K562 (cell line): ENCODE results near the gene LAPTM5. TPM values are rescaled to one million over a fixed set of nuclear protein-coding genes. Genes with fewer than 3 reads are reported as not detected.
A peak's percentile ranks its signal among the peaks of the same experiment; 100 is the strongest.

Source experiments
- ATAC-seq: fragments of 200-7000 bp; cut with Tn5 transposase; 3 replicates; pipeline ENCODE4 v1.9.1; 2020; ENCODE audit warnings: moderate library complexity
- BruUV-seq: library from RNA; stranded (reverse); fragments of 400-500 nt; replicated peaks from 2 replicates; lab custom pipeline; 2021; lab: Mats Ljungman, UMichigan
- CTCF ChIA-PET: fragments of 300-600 bp; formaldehyde crosslinking; extraction: SDS; loops from one replicate; lab custom pipeline; 2021; ENCODE audit warnings: low intra/inter-chr PET ratio; lab: Yijun Ruan, JAX
- POLR2A ChIA-PET: fragments of 300-600, 350-650 bp; sonication (Branson Sonifier 250); formaldehyde crosslinking; extraction: SDS; loops from one replicate; lab custom pipeline; 2021; ENCODE audit warnings: antibody characterized with exemption, inconsistent platforms; lab: Yijun Ruan, JAX
- DNase-seq, 4 experiments: peaks; one replicate each; pipeline versions ENCODE4 v3.0.0 to v3.0.0-alpha.2; 2011 to 2018; ENCODE audit warnings: low spot score in 3 of 4, mixed read lengths in 3 of 4; ENCODE audit errors: extremely low read depth in 1 of 4
- FAIRE-seq: peaks from 2 replicates; lab custom pipeline; 2011; peaks lifted over from hg19 to GRCh38; lab: Jason Lieb, UNC
- H2AFZ ChIP-seq: 2 replicates; pipeline ENCODE4 v1.6.0; 2011; ENCODE audit warnings: low read depth, low read length, control low read depth, inconsistent platforms
- H3K27ac ChIP-seq: fragments of 200-600 bp; 3 replicates; pipeline ENCODE4 v1.8.0; 2011; ENCODE audit warnings: low read depth, mild to moderate bottlenecking, control low read depth, inconsistent platforms, low read length, moderate library complexity, mixed read lengths; ENCODE audit errors: extremely low read depth
- H3K27me3 ChIP-seq, 2 experiments: fragments of 300-600 bp in 1 of 2; 2 replicates in 1 of 2; 3 replicates in 1 of 2; pipeline versions ENCODE4 v1.6.0 to v1.8.0; 2011; ENCODE audit warnings: inconsistent platforms in 2 of 2, low read length in 2 of 2, mild to moderate bottlenecking in 1 of 2, mixed read lengths in 1 of 2, moderate library complexity in 1 of 2; ENCODE audit not compliant: control insufficient read depth in 2 of 2, insufficient read depth in 2 of 2
- H3K36me3 ChIP-seq: fragments of 300-600 bp; 3 replicates; pipeline ENCODE4 v1.8.0; 2011; ENCODE audit warnings: mild to moderate bottlenecking, low read length, inconsistent platforms; ENCODE audit not compliant: control insufficient read depth, insufficient read depth
- H3K4me1 ChIP-seq, 2 experiments: fragments of 200-600 bp in 1 of 2; replicated peaks in 1 of 2; 2 replicates in 1 of 2; 3 replicates in 1 of 2; pipeline versions ENCODE4 v1.5.1 to v1.8.0; 2011; ENCODE audit warnings: inconsistent platforms in 2 of 2, low read length in 2 of 2, mild to moderate bottlenecking in 1 of 2, mixed read lengths in 1 of 2, moderate library complexity in 1 of 2; ENCODE audit not compliant: control insufficient read depth in 2 of 2, insufficient read depth in 2 of 2
- H3K4me2 ChIP-seq: 2 replicates; pipeline ENCODE4 v1.6.1; 2011; ENCODE audit warnings: low read length, control low read depth, inconsistent platforms, mixed read lengths; ENCODE audit not compliant: insufficient read depth
- H3K4me3 ChIP-seq: fragments of 200-600 bp; sonication (generic), shearing (Covaris generic); 2 replicates; pipeline ENCODE4 v1.5.1; 2016; ENCODE audit warnings: control low read depth, inconsistent platforms
- H3K79me2 ChIP-seq: fragments of 200-600 bp; 3 replicates; pipeline ENCODE4 v1.8.0; 2011; ENCODE audit warnings: low read length, inconsistent platforms; ENCODE audit not compliant: control insufficient read depth, insufficient read depth
- H3K9ac ChIP-seq, 2 experiments: 2 replicates each; pipeline versions ENCODE4 v1.6.0 to v1.6.1; 2011; ENCODE audit warnings: low read depth in 2 of 2, low read length in 2 of 2, control low read depth in 1 of 2, inconsistent platforms in 1 of 2, mild to moderate bottlenecking in 1 of 2, mixed read lengths in 1 of 2; ENCODE audit not compliant: insufficient read depth in 1 of 2
- H3K9me1 ChIP-seq: one replicate; pipeline ENCODE4 v1.6.0; 2011; ENCODE audit warnings: inconsistent platforms, mild to moderate bottlenecking, low read length, moderate library complexity; ENCODE audit not compliant: control insufficient read depth, insufficient read depth
- H3K9me3 ChIP-seq: replicated peaks from 2 replicates; pipeline ENCODE4 v1.5.1; 2011; ENCODE audit warnings: low read depth, low read length, inconsistent platforms; ENCODE audit not compliant: control insufficient read depth, insufficient read depth
- H4K20me1 ChIP-seq: replicated peaks from 2 replicates; pipeline ENCODE4 v1.6.1; 2011; ENCODE audit warnings: low read length, inconsistent platforms, mixed read lengths; ENCODE audit not compliant: control insufficient read depth, insufficient read depth
- CAMTA2 ChIP-seq: fragments of 250-450 bp; sonication (Bioruptor Pico); conservative IDR thresholded peaks from 2 replicates; pipeline ENCODE4 v1.5.1; 2022
- CEBPG ChIP-seq, 3 experiments: fragments of 200-800 bp in 1 of 3; sonication (Bioruptor generic) in 1 of 3; sonication (generic) in 1 of 3; formaldehyde crosslinking in 1 of 3; IDR thresholded peaks in 2 of 3; conservative IDR thresholded peaks in 1 of 3; 2 replicates each; pipeline versions ENCODE4 v1.6.1 to v1.8.0; 2016 to 2022; ENCODE audit warnings: missing compliant biosample characterization in 2 of 3, missing genetic modification characterization in 2 of 3, mild to moderate bottlenecking in 1 of 3, missing genetic modification reagents in 1 of 3
- HBP1 ChIP-seq: fragments of 450-650 bp; formaldehyde crosslinking; IDR thresholded peaks from 2 replicates; pipeline ENCODE4 v1.4.0; 2022; ENCODE audit warnings: missing genetic modification characterization
- HMG20A ChIP-seq: fragments of 450-650 bp; formaldehyde crosslinking; conservative IDR thresholded peaks from 2 replicates; pipeline ENCODE4 v1.4.0; 2020; ENCODE audit warnings: mild to moderate bottlenecking, mixed read lengths
- L3MBTL2 ChIP-seq: fragments of 450-650 bp; IDR thresholded peaks from 2 replicates; pipeline ENCODE4 v1.6.1; 2016; ENCODE audit warnings: mild to moderate bottlenecking, moderate library complexity
- MEIS2 ChIP-seq: fragments of 450-650 bp; IDR thresholded peaks from 2 replicates; pipeline ENCODE4 v1.6.1; 2014; ENCODE audit warnings: mild to moderate bottlenecking; ENCODE audit not compliant: partially characterized antibody
- POLR2AphosphoS2 ChIP-seq: IDR thresholded peaks from 2 replicates; pipeline ENCODE4 v1.6.1; 2012; ENCODE audit warnings: low read length, improper control_type of control experiment
- PRDM10 ChIP-seq: fragments of 450-650 bp; IDR thresholded peaks from 2 replicates; pipeline ENCODE4 v1.6.1; 2018; ENCODE audit not compliant: partially characterized antibody
- RBM25 ChIP-seq: fragments of 200-400 bp; formaldehyde crosslinking; IDR thresholded peaks from 2 replicates; pipeline ENCODE4 v1.6.1; 2018; ENCODE audit warnings: low read length, low read depth, moderate library complexity; ENCODE audit not compliant: severe bottlenecking
- TAF1 ChIP-seq: IDR thresholded peaks from 2 replicates; pipeline ENCODE4 v1.6.1; 2011; ENCODE audit warnings: mild to moderate bottlenecking, low read length, moderate library complexity; ENCODE audit not compliant: insufficient read depth, control insufficient read depth, severe bottlenecking; ENCODE audit errors: extremely low read depth
- THRAP3 ChIP-seq: fragments of 450-650 bp; IDR thresholded peaks from 2 replicates; pipeline ENCODE4 v1.6.1; 2016; ENCODE audit warnings: mild to moderate bottlenecking, inconsistent platforms, borderline replicate concordance
- ZBTB12 ChIP-seq: fragments of 250-450 bp; sonication (Bioruptor Pico); IDR thresholded peaks from 2 replicates; pipeline ENCODE4 v1.4.0; 2020
- WGBS: fragments of 100-300 bp; shearing (Covaris generic); methylation state at CpG from one replicate; pipeline ENCODE4 v1.1.6; 2016; ENCODE audit warnings: low coverage, mixed read lengths; ENCODE audit not compliant: insufficient coverage; ENCODE audit errors: missing lambda C conversion rate; 5-methylcytosine and 5-hydroxymethylcytosine counted together
- in situ Hi-C: fragments of 300-500 bp; cut with MboI; formaldehyde crosslinking; loops from 4 replicates; pipeline ENCODE4 v1.15.0; 2018; ENCODE audit warnings: inconsistent platforms, mixed read lengths
- intact Hi-C: fragments of 100-400 bp; cut with micrococcal nuclease; formaldehyde crosslinking; loops from 2 replicates; pipeline ENCODE4 v1.14.2; 2022
- polyA plus RNA-seq, 8 experiments: library from polyadenylated mRNA; depleted of rRNA in 4 of 8; stranded (reverse) in 5 of 8; unstranded in 3 of 8; fragments of >200 nt; fragmentation: Nextera tagmentation in 2 of 8; fragmentation: Illumina TruSeq in 1 of 8; extraction: Ambion mirVana in 2 of 8; extraction: Trizol in 1 of 8; gene quantifications; 2 replicates each; pipeline versions ENCODE4 v1.2.1 to v1.2.3, GENCODE V29; 2011 to 2014; ENCODE audit warnings: inconsistent platforms in 1 of 8, missing spikeins in 1 of 8
- total RNA-seq, 7 experiments: library from RNA; depleted of rRNA in 6 of 7; stranded (reverse); fragments of >200 nt in 6 of 7; fragmentation: Illumina TruSeq in 2 of 7; extraction: Trizol in 2 of 7; gene quantifications; 2 replicates each; pipeline versions ENCODE4 v1.2.1 to v1.2.3, GENCODE V29; 2011 to 2021; ENCODE audit warnings: low replicate concordance in 1 of 7

The LAPTM5 gene
- total and polyA plus RNA-seq, 9 of the 15 experiments (the other 6 are each of a cell fraction or from before 2014, with no cell fraction given): 2.4 to 47.3 (median 20.3) TPM

- peak; percentile 94; the same call in 1 of the 2 replicates for TF ChIP-seq THRAP3
- TF ChIP-seq CEBPG (CRISPR knock-in tag; IDR thresholded peaks at IDR 0.05): peak; percentile 64
- no peak for TF ChIP-seq CEBPG (tag; conservative IDR thresholded peaks at IDR 0.05 in 1 of 2, IDR thresholded peaks at IDR 0.05 in 1 of 2)
- no peak for TF ChIP-seq HMG20A (CRISPR knock-in tag)
- peak; percentile 99 for TF ChIP-seq L3MBTL2
- TF ChIP-seq MEIS2: peak; percentile 98
Observed at GRCh38 chr1:30778154-30778978, 20.8 kb upstream of the LAPTM5 start (continued).

GRCh38 chr1:30777904-30778153 lies 20.3 kb upstream of the LAPTM5 start:
- Histone ChIP-seq H3K4me2 (peak overlapping the region; percentile 90), H3K36me3 (no peaks in the 10 kb centered on the region), H3K9me3 (no peaks in the 10 kb centered on the region), H3K4me1 (peaks cover 60 to 65% of the 10 kb centered on the region in 2 experiments), H3K9ac (peak overlapping the region; percentile 75 to 84), H3K4me3 (no peak overlapping the region), H2AFZ (peak overlapping the region; percentile 62), H4K20me1 (no peaks in the 10 kb centered on the region), H3K27ac (peak overlapping the region; percentile 93), H3K9me1 (peaks cover 4% of the 10 kb centered on the region), H3K27me3 (no peaks in the 10 kb centered on the region), H3K79me2 (peaks cover 8% of the 10 kb centered on the region; the same call in 2 of the 3 replicates)
- no TSS peak for BruUV-seq
- peak; percentile 67 to 75 (median 72) for DNase-seq
- CTCF ChIA-PET: interaction anchor here (0.8 to 4.6 kb wide), 2 partner anchors 50 to 56 kb away, joined by 3 to 187 read pairs; partner anchors contain the start of gene MATN1
- in situ Hi-C loops: loop anchor here (5.0 kb wide), 1 partner anchor 61 kb away; no protein-coding TSS in a partner anchor
- intact Hi-C loops: loop anchor here (1.0 to 10.0 kb wide), 5 partner anchors 9 to 1543 kb away; partner anchors contain the start of genes MECR and PTPRU
- ATAC-seq: peak; percentile 41
- FAIRE-seq: no peak
- WGBS: 27% methylated on average over 4 of the region's 4 CpGs
- POLR2A ChIA-PET: interaction anchor here (0.6 to 4.9 kb wide), 15 partner anchors 9 to 153 kb away, joined by 3 to 117 read pairs (median 7); partner anchors contain the start of genes LAPTM5 and MATN1
- TF ChIP-seq PRDM10: peak; percentile 10
- TF ChIP-seq RBM25: no peak
- no peak for TF ChIP-seq HBP1 (CRISPR knock-in tag)
- no peak for TF ChIP-seq TAF1
- no peak for TF ChIP-seq POLR2AphosphoS2
- peak; percentile 88; the same call in 1 of the 2 replicates for TF ChIP-seq CAMTA2 (CRISPR knock-in tag)
- TF ChIP-seq ZBTB12: no peak
